T-helper 2 cell (primary cell): Measurements from ENCODE around the gene ZNF83.
"Not testable (repeated sequence)": the region's sequence is repeated elsewhere in the genome, so short reads cannot be mapped to it uniquely, and the experiment has no call there.

Experiments
- DNase-seq, 5 experiments: peaks; one replicate each; pipeline versions ENCODE4 v3.0.0 to v3.0.0-alpha.2; 2012 to 2022

The ZNF83 gene

GRCh38 chr19:52638601-52639000, 446 bp upstream of the ZNF83 start:
- no peak for DNase-seq

- no peak for DNase-seq
Measured at GRCh38 chr19:52635786-52636570, 2.2 kb downstream of the ZNF83 start.

GRCh38 chr19:52627441-52627840, 10.7 kb downstream of the ZNF83 start:
- not testable (repeated sequence) for DNase-seq

- no peak for DNase-seq
Measured at GRCh38 chr19:52626915-52627314, 11.2 kb downstream of the ZNF83 start.

- DNase-seq, result no peak
Measured at GRCh38 chr19:52622261-52622660, 15.9 kb downstream of the ZNF83 start.

GRCh38 chr19:52621376-52621775, 16.8 kb downstream of the ZNF83 start:
- DNase-seq, result no peak

GRCh38 chr19:52613299-52613906, 24.8 kb downstream of the ZNF83 start:
- DNase-seq, result no peak

GRCh38 chr19:52603558-52604207, 34.5 kb downstream of the ZNF83 start:
- DNase-seq, result no peak

- DNase-seq, result no peak
Measured at GRCh38 chr19:52602941-52603340, 35.2 kb downstream of the ZNF83 start.

GRCh38 chr19:52601974-52602366, 36.2 kb downstream of the ZNF83 start:
- not testable (repeated sequence) for DNase-seq

- peak; percentile 80 to 90 (median 89) for DNase-seq
Measured at GRCh38 chr19:52601025-52601973, 36.9 kb downstream of the ZNF83 start.

GRCh38 chr19:52600639-52601024, 37.5 kb downstream of the ZNF83 start:
- peak in 1 of 5 experiments; percentile 24 for DNase-seq

- no peak for DNase-seq
Measured at GRCh38 chr19:52599241-52599640, 38.9 kb downstream of the ZNF83 start.

- DNase-seq, result not testable (repeated sequence)
Measured at GRCh38 chr19:52593441-52593840, 44.7 kb downstream of the ZNF83 start.

- DNase-seq, result no peak
Measured at GRCh38 chr19:52592301-52592700, 45.9 kb downstream of the ZNF83 start.

GRCh38 chr19:52590728-52591127, 47.4 kb downstream of the ZNF83 start:
- DNase-seq, result no peak

- DNase-seq, result no peak
Measured at GRCh38 chr19:52585604-52586003, 52.6 kb downstream of the ZNF83 start.

- no peak for DNase-seq
Measured at GRCh38 chr19:52584736-52585440, 53.3 kb downstream of the ZNF83 start.

- peak; percentile 90 to 92 (median 91) for DNase-seq
Measured at GRCh38 chr19:52570000-52570861, 67.9 kb downstream of the ZNF83 start, which contains the start of gene ZNF701. Gene ZNF701 (plus strand): TSS chr19:52570287. CDS start chr19:52574148, 3,861 bp downstream.

- not testable (repeated sequence) for DNase-seq
Measured at GRCh38 chr19:52569638-52569999, 68.5 kb downstream of the ZNF83 start.

GRCh38 chr19:52567921-52568320, 70.2 kb downstream of the ZNF83 start:
- DNase-seq, result no peak
